DMS153 (cell line): ENCODE data around the gene ZRANB3.

ENCODE experiments used
- DNase-seq: peaks from one replicate; lab custom pipeline; 2025; lab: John Stamatoyannopoulos, UW

ZRANB3 gene

GRCh38 chr2:135252805-135253458 is 278.1 kb downstream of the ZRANB3 start:
- no peak for DNase-seq

GRCh38 chr2:135248611-135249010 is 282.4 kb downstream of the ZRANB3 start:
- no peak for DNase-seq

GRCh38 chr2:135246711-135247270 is 284.2 kb downstream of the ZRANB3 start:
- no peak for DNase-seq

GRCh38 chr2:135245071-135245470 is 285.9 kb downstream of the ZRANB3 start:
- peak; percentile 47 for DNase-seq

GRCh38 chr2:135238651-135239050 is 292.4 kb downstream of the ZRANB3 start:
- DNase-seq, result no peak

- DNase-seq, result no peak
Observed at GRCh38 chr2:135230150-135230549, 300.9 kb downstream of the ZRANB3 start.

- DNase-seq, result no peak
Observed at GRCh38 chr2:135227386-135227785, 303.6 kb downstream of the ZRANB3 start.

GRCh38 chr2:135226961-135227360 is 304.1 kb downstream of the ZRANB3 start:
- DNase-seq, result no peak

- DNase-seq, result no peak
Observed at GRCh38 chr2:135225781-135226180, 305.2 kb downstream of the ZRANB3 start.

- DNase-seq, result no peak
Observed at GRCh38 chr2:135219226-135219625, 311.8 kb downstream of the ZRANB3 start.

- no peak for DNase-seq
Observed at GRCh38 chr2:135218426-135218825, 312.6 kb downstream of the ZRANB3 start.

GRCh38 chr2:135212757-135213156 is 318.3 kb downstream of the ZRANB3 start:
- no peak for DNase-seq

GRCh38 chr2:135208016-135208415 is 323.0 kb downstream of the ZRANB3 start:
- no peak for DNase-seq

GRCh38 chr2:135203944-135204343 is 327.1 kb downstream of the ZRANB3 start:
- DNase-seq, result no peak

- no peak for DNase-seq
Observed at GRCh38 chr2:135202751-135203150, 328.3 kb downstream of the ZRANB3 start.

GRCh38 chr2:135198481-135198880 is 332.5 kb downstream of the ZRANB3 start:
- no peak for DNase-seq

GRCh38 chr2:135190799-135191198 is 340.2 kb downstream of the ZRANB3 start:
- DNase-seq, result no peak

GRCh38 chr2:135189148-135189547 is 341.9 kb downstream of the ZRANB3 start:
- no peak for DNase-seq

GRCh38 chr2:135187270-135187669 is 343.7 kb downstream of the ZRANB3 start:
- no peak for DNase-seq

GRCh38 chr2:135186054-135186453 is 345.0 kb downstream of the ZRANB3 start:
- DNase-seq, result no peak

GRCh38 chr2:135183822-135184221 is 347.2 kb downstream of the ZRANB3 start:
- no peak for DNase-seq

- no peak for DNase-seq
Observed at GRCh38 chr2:135182601-135183000, 348.4 kb downstream of the ZRANB3 start.

GRCh38 chr2:135182190-135182589 is 348.8 kb downstream of the ZRANB3 start:
- DNase-seq, result no peak

GRCh38 chr2:135179689-135180088 is 351.3 kb downstream of the ZRANB3 start:
- DNase-seq, result no peak
